CD14-positive monocyte (primary cell): ENCODE data around the gene MTCH1. TPM values are rescaled to one million over a fixed set of nuclear protein-coding genes. Genes with fewer than 3 reads are reported as not detected.

Source experiments
- DNase-seq, 3 donors: peaks; one replicate each; pipeline ENCODE4 v3.0.0-alpha.2; 2011 to 2022
- H2AFZ ChIP-seq: 2 replicates; pipeline ENCODE4 v1.6.0; 2012; ENCODE audit warnings: mild to moderate bottlenecking, low read depth, low read length, inconsistent platforms; ENCODE audit not compliant: insufficient read depth, poor library complexity, severe bottlenecking
- H3K27ac ChIP-seq, 2 donors: 1 replicate in 1 of 2; 2 replicates in 1 of 2; pipeline ENCODE4 v1.5.1; 2012 to 2013; ENCODE audit warnings: low read length in 2 of 2, control low read depth in 1 of 2, inconsistent platforms in 1 of 2, low read depth in 1 of 2, mild to moderate bottlenecking in 1 of 2
- H3K27me3 ChIP-seq, 2 donors: one replicate each; pipeline versions ENCODE4 v1.6.0 to v1.6.1; 2011 to 2013; ENCODE audit warnings: low read length in 2 of 2; ENCODE audit not compliant: control insufficient read depth in 2 of 2, insufficient read depth in 2 of 2
- H3K36me3 ChIP-seq, 2 donors: replicated peaks in 1 of 2; 1 replicate in 1 of 2; 2 replicates in 1 of 2; pipeline versions ENCODE4 v1.5.1 to v1.6.1; 2012 to 2013; ENCODE audit warnings: low read length in 2 of 2, control low read depth in 1 of 2, inconsistent platforms in 1 of 2, mild to moderate bottlenecking in 1 of 2; ENCODE audit not compliant: insufficient read depth in 2 of 2, control insufficient read depth in 1 of 2
- H3K4me1 ChIP-seq, 2 donors: 1 replicate in 1 of 2; 2 replicates in 1 of 2; pipeline versions ENCODE4 v1.5.1 to v1.6.1; 2012 to 2013; ENCODE audit warnings: low read length in 2 of 2, control low read depth in 1 of 2, inconsistent platforms in 1 of 2, mild to moderate bottlenecking in 1 of 2, moderate library complexity in 1 of 2; ENCODE audit not compliant: insufficient read depth in 2 of 2, control insufficient read depth in 1 of 2
- H3K4me2 ChIP-seq: replicated peaks from 2 replicates; pipeline ENCODE3; 2012; ENCODE audit warnings: low read length, moderate library complexity, mild to moderate bottlenecking; ENCODE audit not compliant: poor library complexity, severe bottlenecking; ENCODE audit errors: extremely low read depth
- H3K4me3 ChIP-seq, 3 experiments: fragments of 200-600 bp in 1 of 3; sonication (generic) in 1 of 3; replicated peaks in 1 of 3; 1 replicate in 2 of 3; 2 replicates in 1 of 3; pipeline ENCODE4 v1.5.1; 2011 to 2013; ENCODE audit warnings: low read length in 3 of 3, mild to moderate bottlenecking in 3 of 3, control low read depth in 2 of 3, low read depth in 2 of 3, inconsistent platforms in 1 of 3, moderate library complexity in 1 of 3
- H3K79me2 ChIP-seq: 2 replicates; pipeline ENCODE4 v1.6.0; 2012; ENCODE audit warnings: mild to moderate bottlenecking, control low read depth, inconsistent platforms, low read length, moderate library complexity; ENCODE audit not compliant: insufficient read depth
- H3K9ac ChIP-seq: 2 replicates; pipeline ENCODE4 v1.6.0; 2017; ENCODE audit warnings: low read length, mild to moderate bottlenecking; ENCODE audit not compliant: insufficient read depth, poor library complexity, severe bottlenecking
- H3K9me3 ChIP-seq, 2 donors: replicated peaks in 1 of 2; 1 replicate in 1 of 2; 2 replicates in 1 of 2; pipeline versions ENCODE4 v1.5.1 to v1.6.1; 2012 to 2013; ENCODE audit warnings: low read length in 2 of 2, control low read depth in 1 of 2; ENCODE audit not compliant: control insufficient read depth in 1 of 2, insufficient read depth in 1 of 2
- H4K20me1 ChIP-seq: 2 replicates; pipeline ENCODE4 v1.6.0; 2012; ENCODE audit warnings: mild to moderate bottlenecking, low read length, control low read depth, moderate library complexity; ENCODE audit not compliant: insufficient read depth
- H3K27ac Mint-ChIP-seq, 7 donors: one replicate each; pipeline ENCODE4 v1.8.0; 2020; ENCODE audit warnings: mild to moderate bottlenecking in 7 of 7, mixed read lengths in 7 of 7, moderate library complexity in 6 of 7, inconsistent platforms in 2 of 7
- H3K27me3 Mint-ChIP-seq, 3 donors: one replicate each; pipeline ENCODE4 v1.8.0; 2021 to 2022; ENCODE audit warnings: low read depth in 3 of 3, mild to moderate bottlenecking in 3 of 3, mixed read lengths in 3 of 3, moderate library complexity in 3 of 3, inconsistent platforms in 1 of 3
- H3K36me3 Mint-ChIP-seq, 2 donors: one replicate each; pipeline ENCODE4 v1.8.0; 2020; ENCODE audit warnings: mixed read lengths in 2 of 2, inconsistent platforms in 1 of 2, mild to moderate bottlenecking in 1 of 2
- H3K4me1 Mint-ChIP-seq: one replicate; pipeline ENCODE4 v1.8.0; 2020; ENCODE audit warnings: mild to moderate bottlenecking, mixed read lengths
- H3K4me3 Mint-ChIP-seq, 2 donors: one replicate each; pipeline ENCODE4 v1.8.0; 2020; ENCODE audit warnings: mild to moderate bottlenecking in 2 of 2, mixed read lengths in 2 of 2, moderate library complexity in 1 of 2
- H3K9me3 Mint-ChIP-seq, 7 donors: one replicate each; pipeline ENCODE4 v1.8.0; 2020 to 2022; ENCODE audit warnings: mixed read lengths in 7 of 7, mild to moderate bottlenecking in 6 of 7, moderate library complexity in 6 of 7, inconsistent platforms in 2 of 7
- CTCF ChIP-seq: fragments of 200-600 bp; IDR thresholded peaks from one replicate; pipeline ENCODE4 v1.8.0; 2022; ENCODE audit warnings: antibody characterized with exemption, mild to moderate bottlenecking
- whole genome bisulfite sequencing: methylation state at CpG from one replicate; pipeline ENCODE4 v1.1.5; 2013; ENCODE audit warnings: missing lambda C conversion rate; ENCODE audit not compliant: insufficient coverage; 5-methylcytosine and 5-hydroxymethylcytosine counted together
- intact Hi-C, 2 donors: fragments of 100-400 bp; cut with micrococcal nuclease; formaldehyde crosslinking; loops; one replicate each; pipeline versions ENCODE4 v1.15.0 to v1.15.1; 2023
- polyA plus RNA-seq, 3 donors: library from polyadenylated mRNA; depleted of rRNA in 1 of 3; unstranded in 2 of 3; stranded (reverse) in 1 of 3; fragments of 300-500 nt in 2 of 3; fragments of >200 nt in 1 of 3; fragmentation: Illumina TruSeq in 2 of 3; gene quantifications; 1 replicate in 2 of 3; 2 replicates in 1 of 3; pipeline ENCODE4 v1.2.3, GENCODE V29; 2012 to 2021

Gene MTCH1
- polyA plus RNA-seq, 3 donors: 111 to 118 (median 111) TPM

GRCh38 chr6:36925809-36926208 is 60.2 kb downstream of the MTCH1 start:
- no peak for TF ChIP-seq CTCF
- Histone ChIP-seq H3K36me3 (peaks cover 40 to 65% of the 10 kb centered on the region in 2 donors), H3K27me3 (no peaks in the 10 kb centered on the region), H2AFZ (no peak overlapping the region), H3K9me3 (no peaks in the 10 kb centered on the region), H4K20me1 (no peaks in the 10 kb centered on the region), H3K4me3 (no peak overlapping the region), H3K4me1 (no peaks in the 10 kb centered on the region), H3K27ac (no peak overlapping the region), H3K79me2 (no peaks in the 10 kb centered on the region), H3K4me2 (no peak overlapping the region), H3K9ac (no peak overlapping the region)
- no peak overlapping the region for H3K27ac Mint-ChIP-seq
- no peak for DNase-seq
- H3K4me3 Mint-ChIP-seq: no peak overlapping the region
- intact Hi-C loops: no loop called here
- no CpG with 5 or more reads among the region's 4 CpGs for WGBS
- H3K27me3 Mint-ChIP-seq: peaks cover 2 to 6% (median 4%) of the 10 kb centered on the region in 3 donors
- H3K36me3 Mint-ChIP-seq: peaks cover 60 to 66% of the 10 kb centered on the region in 2 donors
- no peaks in the 10 kb centered on the region for H3K4me1 Mint-ChIP-seq
- H3K9me3 Mint-ChIP-seq: no peaks in the 10 kb centered on the region

- TF ChIP-seq CTCF: no peak
- Mint-ChIP-seq H3K9me3 (no peaks in the 10 kb centered on the region), H3K27me3 (peaks cover 0 to 6% (median 2%) of the 10 kb centered on the region in 3 donors), H3K36me3 (peaks cover 68 to 75% of the 10 kb centered on the region in 2 donors), H3K4me3 (no peak overlapping the region), H3K27ac (no peak overlapping the region), H3K4me1 (peaks cover under 1% of the 10 kb centered on the region)
- Histone ChIP-seq H3K27ac (no peak overlapping the region), H3K9ac (no peak overlapping the region), H2AFZ (no peak overlapping the region), H3K4me2 (no peak overlapping the region), H3K27me3 (no peaks in the 10 kb centered on the region), H3K4me3 (no peak overlapping the region), H3K4me1 (no peaks in the 10 kb centered on the region), H3K79me2 (no peaks in the 10 kb centered on the region), H3K36me3 (peaks cover 49 to 74% of the 10 kb centered on the region in 2 donors), H3K9me3 (no peaks in the 10 kb centered on the region), H4K20me1 (no peaks in the 10 kb centered on the region)
- DNase-seq: no peak
- intact Hi-C loops: no loop called here
- WGBS: 100% methylated on average over 3 of the region's 5 CpGs
These were observed 61.1 kb downstream of the MTCH1 start for GRCh38 chr6:36924778-36925374.
